GM04503 (cell line): ENCODE results near the gene CDK5R1.

ENCODE experiments used
- DNase-seq: peaks from one replicate; pipeline ENCODE4 v3.0.0-alpha.2; 2012; ENCODE audit warnings: low read depth

Gene CDK5R1

GRCh38 chr17:32493571-32493970 is 6.8 kb downstream of the CDK5R1 start:
- no peak for DNase-seq

- DNase-seq: no peak
These were observed 7.3 kb downstream of the CDK5R1 start for GRCh38 chr17:32493976-32494513.

GRCh38 chr17:32494621-32495358 is 8.0 kb downstream of the CDK5R1 start:
- no peak for DNase-seq

- DNase-seq: no peak
These were observed 8.8 kb downstream of the CDK5R1 start for GRCh38 chr17:32495359-32496231.

- DNase-seq: no peak
These were observed 9.7 kb downstream of the CDK5R1 start for GRCh38 chr17:32496395-32497073.

- no peak for DNase-seq
These were observed 10.8 kb downstream of the CDK5R1 start for GRCh38 chr17:32497431-32498205.

GRCh38 chr17:32498391-32498790 is 11.6 kb downstream of the CDK5R1 start:
- DNase-seq: no peak

GRCh38 chr17:32502013-32502412 is 15.2 kb downstream of the CDK5R1 start:
- no peak for DNase-seq

GRCh38 chr17:32502710-32503109 is 15.9 kb downstream of the CDK5R1 start:
- no peak for DNase-seq

GRCh38 chr17:32503251-32504165 is 16.7 kb downstream of the CDK5R1 start:
- no peak for DNase-seq

GRCh38 chr17:32504166-32504990 is 17.6 kb downstream of the CDK5R1 start:
- no peak for DNase-seq

- no peak for DNase-seq
These were observed 22.1 kb downstream of the CDK5R1 start for GRCh38 chr17:32508926-32509325.

- DNase-seq: no peak
These were observed 23.7 kb downstream of the CDK5R1 start for GRCh38 chr17:32510466-32510865.

- no peak for DNase-seq
These were observed 25.5 kb downstream of the CDK5R1 start for GRCh38 chr17:32512328-32512727.

- DNase-seq: no peak
These were observed 26.8 kb downstream of the CDK5R1 start for GRCh38 chr17:32513579-32513978.

- DNase-seq: no peak
These were observed 27.8 kb downstream of the CDK5R1 start for GRCh38 chr17:32514606-32515005.

- no peak for DNase-seq
These were observed 29.0 kb downstream of the CDK5R1 start for GRCh38 chr17:32515677-32516383.

GRCh38 chr17:32516450-32516849 is 29.7 kb downstream of the CDK5R1 start:
- no peak for DNase-seq
